OCI-LY7 (cell line): ENCODE results near the gene RGR.

Experiments
- CTCF ChIP-seq: fragments of 200-600 bp; sonication (generic); conservative IDR thresholded peaks from 2 replicates; pipeline ENCODE4 v1.5.1; 2014; ENCODE audit warnings: mild to moderate bottlenecking, antibody characterized with exemption, low read length, moderate library complexity, mixed read lengths
- EZH2phosphoT487 ChIP-seq: fragments of 200-600 bp; sonication (generic); IDR thresholded peaks from 2 replicates; pipeline ENCODE4 v1.6.1; 2018; ENCODE audit warnings: low read depth, borderline replicate concordance, mild to moderate bottlenecking, mixed run types, antibody characterized with exemption, low read length, moderate library complexity, mixed read lengths

GRCh38 chr10:84293574-84294016 lies 48.7 kb downstream of the RGR start:
- no peak for TF ChIP-seq CTCF
- no peak for TF ChIP-seq EZH2phosphoT487
